NCI-H1436 (cell line): ENCODE data around the gene EFCAB8.
"Not testable (repeated sequence)": the region's sequence is repeated elsewhere in the genome, so short reads cannot be mapped to it uniquely, and the experiment has no call there.

ENCODE experiments used
- DNase-seq: peaks from one replicate; lab custom pipeline; 2025; lab: John Stamatoyannopoulos, UW

Gene EFCAB8

GRCh38 chr20:32972181-32973076 is 113.7 kb downstream of the EFCAB8 start:
- DNase-seq, result no peak

- DNase-seq, result no peak
Measured at GRCh38 chr20:32973077-32973717, 114.5 kb downstream of the EFCAB8 start.

GRCh38 chr20:32974204-32975064 is 115.7 kb downstream of the EFCAB8 start:
- not testable (repeated sequence) for DNase-seq

- not testable (repeated sequence) for DNase-seq
Measured at GRCh38 chr20:32975121-32975520, 116.4 kb downstream of the EFCAB8 start.

- no peak for DNase-seq
Measured at GRCh38 chr20:32975698-32976674, 117.3 kb downstream of the EFCAB8 start.

GRCh38 chr20:32976746-32977145 is 118.0 kb downstream of the EFCAB8 start:
- DNase-seq, result no peak

GRCh38 chr20:32977281-32978008 is 118.7 kb downstream of the EFCAB8 start:
- DNase-seq, result no peak

- DNase-seq, result no peak
Measured at GRCh38 chr20:32978009-32978335, 119.2 kb downstream of the EFCAB8 start.

GRCh38 chr20:32979201-32979998 is 120.7 kb downstream of the EFCAB8 start:
- no peak for DNase-seq

- DNase-seq, result no peak
Measured at GRCh38 chr20:32980131-32980941, 121.6 kb downstream of the EFCAB8 start.

GRCh38 chr20:32980990-32981389 is 122.3 kb downstream of the EFCAB8 start:
- DNase-seq, result no peak

- DNase-seq, result no peak
Measured at GRCh38 chr20:32982617-32983458, 124.1 kb downstream of the EFCAB8 start.

- DNase-seq, result no peak
Measured at GRCh38 chr20:32983459-32984112, 124.9 kb downstream of the EFCAB8 start.

GRCh38 chr20:32984196-32984595 is 125.5 kb downstream of the EFCAB8 start:
- no peak for DNase-seq

- no peak for DNase-seq
Measured at GRCh38 chr20:32984631-32985354, 126.1 kb downstream of the EFCAB8 start.

- no peak for DNase-seq
Measured at GRCh38 chr20:32985596-32985995, 126.9 kb downstream of the EFCAB8 start.
